ENCODE measurements around the gene TNS3. TPM values are rescaled to one million over a fixed set of nuclear protein-coding genes. Genes with fewer than 3 reads are reported as not detected.

TNS3 gene
- total RNA-seq, 1 experiment from 2014 or later = 135 TPM

DNA sequence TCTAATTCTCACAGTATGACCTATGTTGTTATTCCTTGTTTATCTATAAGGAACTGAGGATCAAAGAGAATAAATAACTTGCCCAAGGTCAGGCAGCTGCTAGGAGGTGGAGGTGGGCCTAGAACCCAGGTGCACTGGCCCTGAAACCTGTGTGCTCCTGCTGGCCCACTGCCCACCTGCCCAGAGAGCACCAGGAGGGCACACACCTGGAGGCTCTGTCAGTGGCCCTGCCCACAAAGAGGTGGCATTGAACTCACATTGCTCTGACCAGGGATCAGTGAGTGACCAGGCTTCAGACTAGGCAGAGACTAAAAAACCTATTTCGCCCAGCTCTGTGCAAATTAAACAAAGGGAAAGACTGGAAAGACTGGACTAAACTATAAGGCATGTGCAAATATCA, 210.6 kb downstream of the TNS3 start:
- intact Hi-C loops (cut with micrococcal nuclease; ENCODE audit: unreplicated experiment) = no loop called here
- Mint-ChIP-seq H3K9me3 (ENCODE audit: low read depth, unreplicated experiment) (no peaks in the 10 kb centered on the region), H3K4me1 (ENCODE audit: low read depth, unreplicated experiment) (peaks cover 38% of the 10 kb centered on the region), H3K4me3 (ENCODE audit: low read depth, unreplicated experiment) (no peak overlapping the region), H3K27me3 (ENCODE audit: unreplicated experiment) (no peaks in the 10 kb centered on the region), H3K27ac (ENCODE audit: unreplicated experiment) (no peak overlapping the region), H3K36me3 (ENCODE audit: insufficient read depth, unreplicated experiment) (no peaks in the 10 kb centered on the region)
- no TSS peak for BruUV-seq (replicated peaks)
- TF ChIP-seq CTCF (IDR thresholded peaks at IDR 0.05; ENCODE audit: unreplicated experiment) = no peak
- CTCF ChIA-PET = interaction anchor here (0.8 kb wide), 1 partner anchor 9 kb away, joined by 3 read pairs; no protein-coding TSS in a partner anchor
- no peak for DNase-seq

DNA sequence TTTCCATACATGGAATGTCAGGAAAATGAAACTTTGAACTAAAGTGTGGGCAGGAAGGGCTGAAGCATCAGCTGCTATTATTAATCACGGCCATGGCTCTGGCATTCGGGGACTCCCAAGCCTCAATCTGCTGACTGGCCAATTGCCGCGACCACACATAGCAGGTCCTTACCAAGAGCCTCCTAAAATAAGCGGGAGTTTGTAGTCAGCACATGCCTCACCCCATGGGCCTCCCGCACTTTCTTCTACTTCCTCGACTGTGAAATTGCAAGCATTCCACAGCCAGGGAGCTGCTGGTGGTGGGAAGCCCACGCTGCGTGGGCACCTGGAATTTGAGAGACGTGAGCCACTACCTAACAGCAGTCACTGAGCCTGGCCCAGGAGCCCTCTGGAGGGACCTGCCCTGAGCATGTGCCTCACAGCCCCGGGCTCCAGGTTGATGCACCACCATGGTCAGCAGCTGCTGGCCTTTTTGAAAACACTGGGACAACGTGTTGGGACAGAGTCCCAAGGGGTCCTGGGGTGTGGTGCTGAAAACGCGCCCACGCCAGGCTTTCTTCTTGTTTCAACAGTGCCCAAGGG, 211.4 kb downstream of the TNS3 start:
- CTCF ChIA-PET = no interaction called here
- H3K9me3 Mint-ChIP-seq (ENCODE audit: low read depth, unreplicated experiment) = no peaks in the 10 kb centered on the region
- H3K4me1 Mint-ChIP-seq (ENCODE audit: low read depth, unreplicated experiment) = peaks cover 38% of the 10 kb centered on the region
- DNase-seq = no peak
- H3K4me3 Mint-ChIP-seq (ENCODE audit: low read depth, unreplicated experiment) = no peak overlapping the region
- H3K36me3 Mint-ChIP-seq (ENCODE audit: insufficient read depth, unreplicated experiment) = no peaks in the 10 kb centered on the region
- H3K27me3 Mint-ChIP-seq (ENCODE audit: unreplicated experiment) = no peaks in the 10 kb centered on the region
- no TSS peak for BruUV-seq (replicated peaks)
- intact Hi-C loops (cut with micrococcal nuclease; ENCODE audit: unreplicated experiment) = no loop called here
- H3K27ac Mint-ChIP-seq (ENCODE audit: unreplicated experiment) = no peak overlapping the region
- no peak for TF ChIP-seq CTCF (IDR thresholded peaks at IDR 0.05; ENCODE audit: unreplicated experiment)

DNA sequence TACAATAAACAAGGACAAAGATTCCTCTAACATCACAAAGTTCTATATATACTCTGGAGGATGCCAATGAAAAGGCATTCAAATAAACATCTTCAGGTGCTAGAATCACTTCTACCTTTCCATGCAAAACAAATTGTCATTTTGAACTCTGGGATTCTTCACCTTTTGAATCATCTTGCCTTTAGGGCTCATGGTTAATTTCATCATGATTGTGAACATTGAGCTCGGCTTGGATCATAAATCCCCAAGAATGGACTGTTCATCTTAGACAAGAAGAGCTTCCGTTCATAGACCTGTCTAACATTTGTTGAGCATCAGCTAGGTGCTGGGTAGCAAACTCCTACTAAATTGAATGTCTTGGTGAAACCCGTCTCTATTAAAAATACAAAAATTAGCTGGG, 212.2 kb downstream of the TNS3 start:
- Mint-ChIP-seq H3K9me3 (ENCODE audit: low read depth, unreplicated experiment) (no peaks in the 10 kb centered on the region), H3K27me3 (ENCODE audit: unreplicated experiment) (no peaks in the 10 kb centered on the region), H3K4me1 (ENCODE audit: low read depth, unreplicated experiment) (peaks cover 38% of the 10 kb centered on the region), H3K27ac (ENCODE audit: unreplicated experiment) (no peak overlapping the region), H3K36me3 (ENCODE audit: insufficient read depth, unreplicated experiment) (no peaks in the 10 kb centered on the region), H3K4me3 (ENCODE audit: low read depth, unreplicated experiment) (no peak overlapping the region)
- no TSS peak for BruUV-seq (replicated peaks)
- TF ChIP-seq CTCF (IDR thresholded peaks at IDR 0.05; ENCODE audit: unreplicated experiment) = no peak
- CTCF ChIA-PET = no interaction called here
- intact Hi-C loops (cut with micrococcal nuclease; ENCODE audit: unreplicated experiment) = no loop called here
- DNase-seq = no peak

DNA sequence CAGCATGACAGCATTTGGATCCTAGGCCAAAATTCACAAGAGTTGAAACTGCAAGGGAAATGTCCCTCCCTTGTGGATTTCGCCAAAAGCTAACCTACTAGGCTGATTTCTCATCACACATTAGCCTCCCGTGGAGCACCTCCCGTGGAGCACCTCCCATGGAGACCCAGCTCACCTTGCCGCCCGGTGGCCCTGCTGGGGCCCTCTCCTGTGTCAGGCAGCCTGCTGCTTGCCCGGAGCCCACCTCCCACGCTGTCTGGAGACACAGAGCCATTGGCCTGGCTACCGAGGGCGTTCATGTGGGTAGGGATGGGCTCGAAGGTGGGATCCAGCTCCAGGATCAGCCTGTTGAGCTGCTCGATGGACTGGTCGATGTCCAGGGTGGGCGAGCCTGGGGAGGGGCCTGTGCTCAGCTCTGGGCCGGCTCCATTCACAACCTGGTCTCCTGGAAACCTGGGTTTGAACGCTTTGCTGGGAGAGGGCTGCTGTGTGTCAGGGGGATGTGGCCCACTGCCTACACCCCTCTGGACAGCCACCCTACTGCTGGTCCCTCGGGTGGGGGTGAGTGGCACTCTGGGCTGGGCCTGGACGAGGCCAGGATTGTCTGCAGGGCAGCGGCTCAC, 213.6 kb downstream of the TNS3 start:
- no peak overlapping the region for H3K4me3 Mint-ChIP-seq (ENCODE audit: low read depth, unreplicated experiment)
- no peaks in the 10 kb centered on the region for H3K27me3 Mint-ChIP-seq (ENCODE audit: unreplicated experiment)
- BruUV-seq (replicated peaks) = no TSS peak
- H3K36me3 Mint-ChIP-seq (ENCODE audit: insufficient read depth, unreplicated experiment) = no peaks in the 10 kb centered on the region
- intact Hi-C loops (cut with micrococcal nuclease; ENCODE audit: unreplicated experiment) = no loop called here
- peaks cover 31% of the 10 kb centered on the region for H3K4me1 Mint-ChIP-seq (ENCODE audit: low read depth, unreplicated experiment)
- no peaks in the 10 kb centered on the region for H3K9me3 Mint-ChIP-seq (ENCODE audit: low read depth, unreplicated experiment)
- DNase-seq = no peak
- H3K27ac Mint-ChIP-seq (ENCODE audit: unreplicated experiment) = no peak overlapping the region
- CTCF ChIA-PET = no interaction called here
- no peak for TF ChIP-seq CTCF (IDR thresholded peaks at IDR 0.05; ENCODE audit: unreplicated experiment)
